ACC112 (cell line): ENCODE results near the gene CCDC6.
A peak's percentile ranks its signal among the peaks of the same experiment; 100 is the strongest.
"Not testable (repeated sequence)": the region's sequence is repeated elsewhere in the genome, so short reads cannot be mapped to it uniquely, and the experiment has no call there.

Experiments
- H2AFZ ChIP-seq: fragments of 200-600 bp; sonication (generic); one replicate; pipeline ENCODE4 v1.6.0; 2017; ENCODE audit warnings: antibody characterized with exemption, low read length; ENCODE audit not compliant: unreplicated experiment
- H3K27ac ChIP-seq: fragments of 200-600 bp; sonication (generic); 2 replicates; pipeline ENCODE4 v1.5.1; 2014; ENCODE audit warnings: low read depth, mild to moderate bottlenecking, antibody characterized with exemption, low read length, moderate library complexity
- H3K27me3 ChIP-seq: fragments of 200-600 bp; sonication (generic); 2 replicates; pipeline ENCODE4 v1.6.1; 2014; ENCODE audit warnings: mild to moderate bottlenecking, antibody characterized with exemption, low read length, moderate library complexity, mixed read lengths; ENCODE audit not compliant: insufficient read depth
- H3K36me3 ChIP-seq: fragments of 200-600 bp; sonication (generic); 2 replicates; pipeline ENCODE4 v1.6.1; 2016; ENCODE audit warnings: mild to moderate bottlenecking, antibody characterized with exemption, low read length, moderate library complexity, mixed read lengths; ENCODE audit not compliant: insufficient read depth
- H3K4me1 ChIP-seq: fragments of 200-600 bp; sonication (generic); one replicate; pipeline ENCODE4 v1.6.1; 2016; ENCODE audit warnings: low read length, mixed read lengths; ENCODE audit not compliant: insufficient read depth, unreplicated experiment, control insufficient read depth
- H3K4me3 ChIP-seq: fragments of 200-600 bp; sonication (generic); 2 replicates; pipeline ENCODE4 v1.5.1; 2014; ENCODE audit warnings: mild to moderate bottlenecking, low read depth, low read length
- H3K79me2 ChIP-seq: fragments of 200-600 bp; sonication (generic); one replicate; pipeline ENCODE4 v1.6.0; 2016; ENCODE audit warnings: low read length; ENCODE audit not compliant: control insufficient read depth, unreplicated experiment, insufficient read depth

The CCDC6 gene

GRCh38 chr10:59906417-59907202 lies at the start of gene CCDC6:
CCDC6 (minus strand) TSS chr10:59906556; CDS start chr10:59906424, 132 bp downstream.
- H2AFZ ChIP-seq: peak within 1 kb of the TSS; percentile 98
- H3K4me1 ChIP-seq: peaks cover 16% of the 10 kb centered on the region
- H3K4me3 ChIP-seq: peak within 1 kb of the TSS; percentile 89
- H3K27me3 ChIP-seq: no peaks in the 10 kb centered on the region
- H3K27ac ChIP-seq: peak within 1 kb of the TSS; percentile 93
- H3K36me3 ChIP-seq: no peaks in the 10 kb centered on the region
- peaks cover 44% of the 10 kb centered on the region for H3K79me2 ChIP-seq

- no peak overlapping the region for H2AFZ ChIP-seq
- H3K27ac ChIP-seq: peak overlapping the region; percentile 8; the same call in 1 of the 2 replicates
- H3K27me3 ChIP-seq: no peaks in the 10 kb centered on the region
- H3K36me3 ChIP-seq: no peaks in the 10 kb centered on the region
- peaks cover 4% of the 10 kb centered on the region for H3K4me1 ChIP-seq
- no peak overlapping the region for H3K4me3 ChIP-seq
- no peaks in the 10 kb centered on the region for H3K79me2 ChIP-seq
Observed at GRCh38 chr10:59954296-59954695, 47.9 kb upstream of the CCDC6 start.

GRCh38 chr10:59953711-59954110 lies 47.4 kb upstream of the CCDC6 start:
- peak overlapping the region; percentile 8; the same call in 1 of the 2 replicates for H3K27ac ChIP-seq
- not testable (repeated sequence) for H3K79me2 ChIP-seq, H3K4me3 ChIP-seq, H3K36me3 ChIP-seq, H3K4me1 ChIP-seq, H3K27me3 ChIP-seq, H2AFZ ChIP-seq

- H3K27ac ChIP-seq: no peak overlapping the region
- H3K36me3 ChIP-seq: no peaks in the 10 kb centered on the region
- peaks cover 4% of the 10 kb centered on the region for H3K4me1 ChIP-seq
- no peak overlapping the region for H3K4me3 ChIP-seq
- no peaks in the 10 kb centered on the region for H3K79me2 ChIP-seq
- H3K27me3 ChIP-seq: no peaks in the 10 kb centered on the region; the same call in 1 of the 2 replicates
- H2AFZ ChIP-seq: no peak overlapping the region
Observed at GRCh38 chr10:59950105-59950504, 43.7 kb upstream of the CCDC6 start.

- no peak overlapping the region for H3K27ac ChIP-seq
- no peak overlapping the region for H3K4me3 ChIP-seq
- H3K79me2 ChIP-seq: no peaks in the 10 kb centered on the region
- H3K36me3 ChIP-seq: no peaks in the 10 kb centered on the region
- peaks cover 4% of the 10 kb centered on the region for H3K4me1 ChIP-seq
- H3K27me3 ChIP-seq: no peaks in the 10 kb centered on the region; the same call in 1 of the 2 replicates
- H2AFZ ChIP-seq: no peak overlapping the region
Observed at GRCh38 chr10:59949608-59950007, 43.3 kb upstream of the CCDC6 start.

- Histone ChIP-seq H3K79me2 (no peaks in the 10 kb centered on the region), H3K36me3 (no peaks in the 10 kb centered on the region), H3K27me3 (no peaks in the 10 kb centered on the region; the same call in 1 of the 2 replicates), H3K4me3 (no peak overlapping the region), H2AFZ (no peak overlapping the region), H3K27ac (no peak overlapping the region), H3K4me1 (no peaks in the 10 kb centered on the region)
Observed at GRCh38 chr10:59945991-59946390, 39.6 kb upstream of the CCDC6 start.

- Histone ChIP-seq H3K27me3 (no peaks in the 10 kb centered on the region; the same call in 1 of the 2 replicates), H2AFZ (no peak overlapping the region), H3K4me1 (no peaks in the 10 kb centered on the region), H3K27ac (no peak overlapping the region), H3K4me3 (no peak overlapping the region), H3K79me2 (no peaks in the 10 kb centered on the region), H3K36me3 (no peaks in the 10 kb centered on the region)
Observed at GRCh38 chr10:59945590-59945989, 39.2 kb upstream of the CCDC6 start.

GRCh38 chr10:59944339-59944935 lies 38.1 kb upstream of the CCDC6 start:
- no peak overlapping the region for H2AFZ ChIP-seq
- H3K36me3 ChIP-seq: no peaks in the 10 kb centered on the region

GRCh38 chr10:59942556-59942955 lies 36.2 kb upstream of the CCDC6 start:
- no peaks in the 10 kb centered on the region; the same call in 1 of the 2 replicates for H3K27me3 ChIP-seq
- H2AFZ ChIP-seq: no peak overlapping the region
- no peak overlapping the region for H3K27ac ChIP-seq

More at GRCh38 chr10:59944339-59944935, 38.1 kb upstream of the CCDC6 start:
- Histone ChIP-seq H3K4me1 (no peaks in the 10 kb centered on the region), H3K27ac (no peak overlapping the region), H3K4me3 (no peak overlapping the region), H3K79me2 (no peaks in the 10 kb centered on the region), H3K27me3 (no peaks in the 10 kb centered on the region; the same call in 1 of the 2 replicates)

GRCh38 chr10:59937720-59938119 lies 31.4 kb upstream of the CCDC6 start:
- no peak overlapping the region for H3K27ac ChIP-seq
- H3K79me2 ChIP-seq: no peaks in the 10 kb centered on the region
- H3K4me1 ChIP-seq: no peaks in the 10 kb centered on the region
- peaks cover 15% of the 10 kb centered on the region; the same call in 1 of the 2 replicates for H3K27me3 ChIP-seq
- no peaks in the 10 kb centered on the region for H3K36me3 ChIP-seq
- no peak overlapping the region for H2AFZ ChIP-seq
- no peak overlapping the region for H3K4me3 ChIP-seq

More at GRCh38 chr10:59942556-59942955, 36.2 kb upstream of the CCDC6 start:
- H3K79me2 ChIP-seq: no peaks in the 10 kb centered on the region
- H3K4me3 ChIP-seq: no peak overlapping the region
- no peaks in the 10 kb centered on the region for H3K36me3 ChIP-seq
- no peaks in the 10 kb centered on the region for H3K4me1 ChIP-seq
